ENCODE measurements around the gene TSPO. TPM values are rescaled to one million over a fixed set of nuclear protein-coding genes. Genes with fewer than 3 reads are reported as not detected.

Gene TSPO
- total and polyA plus RNA-seq, 8 donors: 198 to 489 (median 380) TPM

DNA sequence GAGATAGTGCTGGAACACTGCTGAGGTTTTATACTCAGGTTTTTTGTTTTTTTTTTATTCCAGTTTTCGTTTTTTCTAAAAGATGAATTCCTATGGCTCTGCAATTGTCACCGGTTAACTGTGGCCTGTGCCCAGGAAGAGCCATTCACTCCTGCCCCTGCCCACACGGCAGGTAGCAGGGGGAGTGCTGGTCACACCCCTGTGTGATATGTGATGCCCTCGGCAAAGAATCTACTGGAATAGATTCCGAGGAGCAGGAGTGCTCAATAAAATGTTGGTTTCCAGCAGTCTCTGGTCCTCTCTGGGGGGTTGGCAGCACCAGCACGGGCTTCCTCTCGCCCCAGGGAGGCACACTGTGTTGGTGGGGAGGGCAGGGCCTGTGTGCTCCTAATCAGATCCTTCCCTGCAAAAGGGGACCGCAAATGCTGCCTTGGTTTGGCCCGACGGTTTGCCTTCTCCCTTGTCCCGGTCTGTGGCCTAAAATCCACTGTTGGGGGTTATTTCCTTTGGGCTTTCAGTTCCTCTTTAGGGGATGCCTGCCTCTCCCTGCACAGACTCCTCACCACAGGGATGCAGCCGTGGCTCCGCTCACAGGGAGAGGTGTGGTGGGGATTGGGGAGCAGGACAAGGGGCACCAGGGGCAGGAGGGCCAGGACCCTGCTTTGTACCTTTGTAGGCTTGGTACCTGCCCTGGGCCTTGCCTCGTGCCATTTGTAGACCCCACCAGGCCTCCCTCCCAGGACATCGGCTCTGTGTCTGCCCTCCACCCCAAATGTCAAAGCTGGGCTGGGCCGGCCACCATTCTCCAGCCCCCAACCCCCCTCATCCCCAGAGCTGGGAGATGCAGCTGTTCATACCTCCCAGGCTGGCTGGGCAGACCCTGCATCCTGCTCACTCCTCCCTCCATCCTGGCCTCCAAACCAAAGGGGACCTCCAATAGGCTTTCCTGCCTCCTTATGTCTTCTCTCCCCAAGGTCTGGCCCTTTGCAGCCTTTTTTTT, 21.6 kb upstream of the TSPO start:
- Histone ChIP-seq H3K27me3 (no peaks in the 10 kb centered on the region), H3K36me3 (peaks cover 0 to 44% (median 43%) of the 10 kb centered on the region in 4 donors), H3K27ac (peak overlapping the region; percentile 15 to 85 (median 73)), H3K9me3 (no peaks in the 10 kb centered on the region), H3K4me1 (peaks cover 23 to 65% (median 54%) of the 10 kb centered on the region in 4 donors), H3K4me3 (no peak overlapping the region)
- 45 to 55% (median 46%) methylated on average over 14 to 16 of the region's 16 CpGs for WGBS, 5 donors
- intact Hi-C loops (cut with DNase I; ENCODE audit: low total_unique reads): no loop called here
- no peak for DNase-seq
- TF ChIP-seq, protein P1, sequence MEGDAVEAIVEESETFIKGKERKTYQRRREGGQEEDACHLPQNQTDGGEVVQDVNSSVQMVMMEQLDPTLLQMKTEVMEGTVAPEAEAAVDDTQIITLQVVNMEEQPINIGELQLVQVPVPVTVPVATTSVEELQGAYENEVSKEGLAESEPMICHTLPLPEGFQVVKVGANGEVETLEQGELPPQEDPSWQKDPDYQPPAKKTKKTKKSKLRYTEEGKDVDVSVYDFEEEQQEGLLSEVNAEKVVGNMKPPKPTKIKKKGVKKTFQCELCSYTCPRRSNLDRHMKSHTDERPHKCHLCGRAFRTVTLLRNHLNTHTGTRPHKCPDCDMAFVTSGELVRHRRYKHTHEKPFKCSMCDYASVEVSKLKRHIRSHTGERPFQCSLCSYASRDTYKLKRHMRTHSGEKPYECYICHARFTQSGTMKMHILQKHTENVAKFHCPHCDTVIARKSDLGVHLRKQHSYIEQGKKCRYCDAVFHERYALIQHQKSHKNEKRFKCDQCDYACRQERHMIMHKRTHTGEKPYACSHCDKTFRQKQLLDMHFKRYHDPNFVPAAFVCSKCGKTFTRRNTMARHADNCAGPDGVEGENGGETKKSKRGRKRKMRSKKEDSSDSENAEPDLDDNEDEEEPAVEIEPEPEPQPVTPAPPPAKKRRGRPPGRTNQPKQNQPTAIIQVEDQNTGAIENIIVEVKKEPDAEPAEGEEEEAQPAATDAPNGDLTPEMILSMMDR (IDR thresholded peaks at IDR 0.05): peak in 1 of 7 experiments; percentile 4
- no peak for TF ChIP-seq EP300 (IDR thresholded peaks at IDR 0.05)

DNA sequence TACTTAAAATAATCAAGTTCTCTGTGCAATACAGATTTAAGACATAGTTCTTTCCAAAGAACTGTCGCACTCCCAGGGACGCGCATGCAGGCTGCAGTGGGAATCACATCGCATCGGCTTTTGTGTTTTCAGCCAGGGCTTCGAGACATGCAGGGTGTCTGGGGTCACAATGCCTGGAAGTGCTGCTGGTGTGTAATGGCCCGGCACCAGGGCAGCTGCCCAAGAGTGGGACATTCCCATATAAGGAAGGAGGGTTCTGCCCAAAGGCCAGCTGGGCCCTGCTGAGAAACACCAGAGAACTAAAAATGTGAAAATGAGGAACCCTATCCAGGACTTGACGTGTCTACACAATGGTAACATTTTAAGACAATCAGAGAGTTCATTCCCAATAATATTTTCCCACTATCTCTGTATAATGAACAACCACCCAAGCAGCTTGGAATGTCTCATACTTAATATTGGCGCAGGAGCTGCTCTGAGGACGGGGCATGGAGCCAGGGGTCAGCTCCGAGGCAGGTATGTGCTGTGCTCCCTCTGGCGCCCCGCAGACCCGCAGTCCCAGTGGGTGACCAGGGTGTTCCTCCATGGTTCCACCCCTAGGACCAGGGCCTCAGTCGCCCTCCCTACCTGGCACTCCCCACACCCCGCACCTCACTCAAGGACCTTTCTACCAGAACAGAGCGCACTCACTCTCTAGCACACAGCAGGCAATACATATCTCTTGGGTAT, 19.4 kb upstream of the TSPO start:
- Histone ChIP-seq H3K4me1 (peaks cover 19 to 62% (median 59%) of the 10 kb centered on the region in 4 donors), H3K27ac (peak overlapping the region in 2 of 5 donors; percentile 1 to 52), H3K4me3 (no peak overlapping the region), H3K36me3 (peaks cover 15 to 65% (median 64%) of the 10 kb centered on the region in 4 donors), H3K27me3 (no peaks in the 10 kb centered on the region), H3K9me3 (no peaks in the 10 kb centered on the region)
- 70 to 84% (median 77%) methylated on average over 16 to 17 of the region's 17 CpGs for WGBS, 5 donors
- intact Hi-C loops (cut with DNase I; ENCODE audit: low total_unique reads): no loop called here
- TF ChIP-seq POLR2A (IDR thresholded peaks at IDR 0.05) (no peak), EP300 (IDR thresholded peaks at IDR 0.05) (no peak), POLR2AphosphoS5 (IDR thresholded peaks at IDR 0.05) (no peak)
- TF ChIP-seq, protein P1 (IDR thresholded peaks at IDR 0.05): no peak
- DNase-seq: no peak

DNA sequence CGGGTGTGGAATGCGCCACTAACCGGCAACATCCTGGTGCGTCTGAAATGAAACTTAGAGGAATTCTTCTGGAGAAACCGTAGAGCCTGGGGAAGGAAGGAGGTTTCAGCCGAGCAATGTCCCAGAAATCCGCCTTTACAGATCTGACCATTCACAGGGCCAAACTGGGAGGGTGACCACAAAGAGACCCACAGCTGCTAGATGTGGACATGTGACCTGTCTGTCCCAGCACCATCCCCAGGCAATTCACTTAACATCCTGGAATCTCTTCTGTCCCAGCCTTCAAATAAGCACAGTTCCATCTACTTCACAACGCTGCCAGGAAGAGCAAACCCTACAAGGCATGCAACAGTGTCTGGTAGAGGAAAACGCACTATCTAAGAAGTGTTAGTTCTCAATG, 18.0 kb upstream of the TSPO start:
- Histone ChIP-seq H3K4me3 (no peak overlapping the region), H3K27ac (no peak overlapping the region), H3K27me3 (no peaks in the 10 kb centered on the region), H3K4me1 (peaks cover 15 to 52% (median 45%) of the 10 kb centered on the region in 4 donors), H3K9me3 (no peaks in the 10 kb centered on the region), H3K36me3 (peaks cover 24 to 80% (median 79%) of the 10 kb centered on the region in 4 donors)
- no peak for DNase-seq
- TF ChIP-seq, protein P1 (IDR thresholded peaks at IDR 0.05): no peak
- TF ChIP-seq POLR2AphosphoS5 (IDR thresholded peaks at IDR 0.05) (no peak), POLR2A (IDR thresholded peaks at IDR 0.05) (no peak), EP300 (IDR thresholded peaks at IDR 0.05) (no peak)
- intact Hi-C loops (cut with DNase I; ENCODE audit: low total_unique reads): no loop called here
- 81 to 93% (median 90%) methylated on average over 9 of the region's 9 CpGs for WGBS, 5 donors

DNA sequence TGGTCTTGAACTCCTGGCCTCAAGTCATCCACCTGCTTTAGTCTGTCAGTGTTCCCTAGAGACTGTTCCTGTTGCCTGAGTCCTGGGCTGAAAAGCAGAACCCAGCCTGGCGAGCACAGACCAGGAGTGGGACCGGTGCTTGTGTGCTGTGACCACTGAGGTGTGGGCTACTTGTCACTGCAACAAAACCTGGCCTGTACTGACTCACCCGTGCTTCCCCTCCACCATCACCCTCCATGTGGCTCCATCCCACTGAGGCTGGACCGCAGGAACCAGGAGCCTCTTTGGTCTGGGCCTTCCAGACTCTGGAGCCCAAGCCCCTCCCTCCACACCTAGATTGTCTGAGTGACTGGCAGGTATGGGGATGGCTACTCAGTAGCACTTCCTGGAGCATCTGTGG, 16.8 kb upstream of the TSPO start:
- intact Hi-C loops (cut with DNase I; ENCODE audit: low total_unique reads): no loop called here

More for the DNA sequence above, 16.8 kb upstream of the TSPO start:
- WGBS, 5 donors: 95 to 100% (median 98%) methylated on average over 4 of the region's 4 CpGs
- H3K27ac ChIP-seq: no peak overlapping the region
- no peaks in the 10 kb centered on the region for H3K9me3 ChIP-seq
- no peak for DNase-seq
- peaks cover 30 to 91% (median 90%) of the 10 kb centered on the region in 4 donors for H3K36me3 ChIP-seq
- H3K4me1 ChIP-seq: peaks cover 9 to 41% (median 34%) of the 10 kb centered on the region in 4 donors
- H3K4me3 ChIP-seq: no peak overlapping the region
- TF ChIP-seq POLR2AphosphoS5 (IDR thresholded peaks at IDR 0.05) (no peak), EP300 (IDR thresholded peaks at IDR 0.05) (no peak), POLR2A (IDR thresholded peaks at IDR 0.05) (no peak)
- TF ChIP-seq, protein P1 (IDR thresholded peaks at IDR 0.05): no peak
- no peaks in the 10 kb centered on the region for H3K27me3 ChIP-seq
